ENCODE data around the gene KANSL1.

DNA sequence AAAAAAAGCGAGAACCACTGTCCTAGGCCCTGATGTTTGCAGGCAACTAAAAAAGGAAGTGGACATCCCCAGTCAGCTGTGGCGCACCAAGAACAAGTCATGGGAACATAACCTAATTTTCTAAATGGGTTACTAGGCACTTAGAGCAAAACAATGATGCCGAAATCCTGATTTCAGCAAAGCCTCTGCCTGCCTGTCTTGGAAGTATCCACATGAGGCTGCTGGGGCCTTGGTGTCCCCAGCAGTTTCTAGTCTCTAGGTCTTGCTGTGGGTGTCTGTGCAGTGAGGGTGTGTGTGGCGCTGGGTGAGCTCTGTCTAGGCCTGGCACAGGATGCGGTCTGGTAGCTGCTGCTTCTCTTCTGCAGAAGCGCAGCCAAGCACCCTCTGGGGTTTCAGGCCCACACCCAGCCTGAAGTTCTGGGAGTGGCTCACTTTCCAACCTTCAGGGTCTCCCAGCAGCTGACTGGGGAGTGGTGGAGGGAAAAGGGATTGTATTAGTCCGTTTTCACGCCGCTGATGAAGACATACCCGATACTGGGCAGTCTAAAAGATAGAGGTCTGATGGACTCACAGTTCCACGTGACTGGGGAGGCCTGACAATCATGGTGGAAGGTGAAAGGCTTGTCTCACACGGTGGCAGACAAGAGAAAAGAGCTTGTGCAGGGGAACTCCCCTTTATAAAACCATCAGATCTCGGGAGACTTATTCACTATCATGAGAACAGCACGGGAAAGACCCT lies 173.0 kb downstream of the KANSL1 start:
- TF ChIP-seq EZH2 (IDR thresholded peaks at IDR 0.05; ENCODE audit: borderline replicate concordance) (no peak), EZH2phosphoT487 (IDR thresholded peaks at IDR 0.05; ENCODE audit: low read depth, severe bottlenecking, unreplicated experiment) (no peak)
- TF ChIP-seq, protein P1, sequence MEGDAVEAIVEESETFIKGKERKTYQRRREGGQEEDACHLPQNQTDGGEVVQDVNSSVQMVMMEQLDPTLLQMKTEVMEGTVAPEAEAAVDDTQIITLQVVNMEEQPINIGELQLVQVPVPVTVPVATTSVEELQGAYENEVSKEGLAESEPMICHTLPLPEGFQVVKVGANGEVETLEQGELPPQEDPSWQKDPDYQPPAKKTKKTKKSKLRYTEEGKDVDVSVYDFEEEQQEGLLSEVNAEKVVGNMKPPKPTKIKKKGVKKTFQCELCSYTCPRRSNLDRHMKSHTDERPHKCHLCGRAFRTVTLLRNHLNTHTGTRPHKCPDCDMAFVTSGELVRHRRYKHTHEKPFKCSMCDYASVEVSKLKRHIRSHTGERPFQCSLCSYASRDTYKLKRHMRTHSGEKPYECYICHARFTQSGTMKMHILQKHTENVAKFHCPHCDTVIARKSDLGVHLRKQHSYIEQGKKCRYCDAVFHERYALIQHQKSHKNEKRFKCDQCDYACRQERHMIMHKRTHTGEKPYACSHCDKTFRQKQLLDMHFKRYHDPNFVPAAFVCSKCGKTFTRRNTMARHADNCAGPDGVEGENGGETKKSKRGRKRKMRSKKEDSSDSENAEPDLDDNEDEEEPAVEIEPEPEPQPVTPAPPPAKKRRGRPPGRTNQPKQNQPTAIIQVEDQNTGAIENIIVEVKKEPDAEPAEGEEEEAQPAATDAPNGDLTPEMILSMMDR (IDR thresholded peaks at IDR 0.05; ENCODE audit: poor library complexity) = no peak

Data from hepatocyte (in vitro differentiated cells).